Muscle layer of duodenum (tissue), 2 donors: ENCODE data around the gene MFAP4.

Source experiments
- H3K27ac ChIP-seq: one replicate; pipeline ENCODE4 v1.7.0; 2013; ENCODE audit warnings: mild to moderate bottlenecking, low read length
- H3K27me3 ChIP-seq: one replicate; pipeline ENCODE4 v1.7.0; 2013; ENCODE audit warnings: low read depth, mild to moderate bottlenecking, control low read depth, low read length
- H3K36me3 ChIP-seq, 2 donors: one replicate each; pipeline ENCODE4 v1.7.0; 2013; ENCODE audit warnings: low read length in 2 of 2, control low read depth in 1 of 2, mild to moderate bottlenecking in 1 of 2; ENCODE audit not compliant: insufficient read depth in 2 of 2, control insufficient read depth in 1 of 2
- H3K4me1 ChIP-seq, 2 donors: one replicate each; pipeline ENCODE4 v1.7.0; 2013; ENCODE audit warnings: low read length in 2 of 2, mild to moderate bottlenecking in 2 of 2, control low read depth in 1 of 2, moderate library complexity in 1 of 2; ENCODE audit not compliant: insufficient read depth in 2 of 2, control insufficient read depth in 1 of 2
- H3K4me3 ChIP-seq, 2 donors: one replicate each; pipeline ENCODE4 v1.7.0; 2013; ENCODE audit warnings: low read length in 2 of 2, low read depth in 1 of 2, mild to moderate bottlenecking in 1 of 2
- H3K9me3 ChIP-seq, 2 donors: one replicate each; pipeline ENCODE4 v1.7.0; 2013; ENCODE audit warnings: low read length in 2 of 2, control low read depth in 1 of 2, mild to moderate bottlenecking in 1 of 2; ENCODE audit not compliant: control insufficient read depth in 1 of 2
- donor health status: healthy.

The MFAP4 gene

DNA sequence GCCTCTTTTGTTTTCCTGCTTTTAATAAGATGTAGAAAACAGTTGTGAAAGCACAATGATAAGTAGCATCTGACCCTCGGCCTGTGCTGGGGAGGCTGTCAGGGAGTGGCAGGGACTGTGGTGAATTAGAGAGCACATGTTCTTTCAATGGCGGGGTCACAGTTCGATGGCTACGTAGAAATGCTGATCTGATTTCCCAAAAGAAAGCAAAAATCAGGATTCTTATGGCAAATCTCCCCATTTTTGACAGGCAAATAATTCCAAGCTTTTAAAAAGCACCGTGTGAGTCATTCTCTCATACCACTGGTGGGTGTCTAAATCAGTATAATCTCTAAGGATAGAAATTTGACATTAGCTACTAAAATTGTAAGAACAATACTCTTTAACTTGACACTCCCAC lies 12.9 kb downstream of the MFAP4 start:
- no peaks in the 10 kb centered on the region for H3K9me3 ChIP-seq
- no peaks in the 10 kb centered on the region for H3K27me3 ChIP-seq
- H3K4me3 ChIP-seq: no peak overlapping the region
- H3K36me3 ChIP-seq: peaks cover 0 to 3% of the 10 kb centered on the region in 2 donors
- H3K4me1 ChIP-seq: peaks cover 0 to 10% of the 10 kb centered on the region in 2 donors
- H3K27ac ChIP-seq: no peak overlapping the region

DNA sequence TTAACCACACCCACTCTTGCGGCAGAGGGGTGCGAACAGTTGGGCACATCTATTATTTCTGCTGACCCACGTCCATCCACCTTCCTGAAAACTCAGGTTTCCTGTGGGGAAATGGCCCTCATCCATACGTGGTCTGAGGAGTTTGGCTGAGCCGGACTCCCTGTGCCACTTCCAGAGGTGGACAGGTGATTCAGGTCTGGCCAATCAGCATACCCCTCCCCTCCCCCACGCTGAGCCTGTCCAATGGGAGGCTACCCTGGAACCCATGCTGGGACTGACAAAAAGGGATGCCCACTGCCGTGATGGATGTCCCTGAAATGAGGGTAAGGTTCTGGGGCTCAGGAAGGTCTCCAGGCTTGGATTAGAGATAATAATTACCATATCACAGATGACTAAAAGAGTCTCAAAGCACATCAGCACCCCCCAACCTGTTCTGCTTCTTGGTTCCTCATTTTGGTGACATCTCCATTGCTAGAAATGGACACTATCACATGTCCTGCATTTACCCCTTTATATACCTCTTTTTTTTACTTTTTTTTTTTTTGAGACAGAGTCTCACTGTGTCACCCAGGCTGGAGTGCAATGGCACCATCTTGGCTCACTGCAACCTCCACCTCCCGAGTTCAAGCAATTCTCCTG lies 14.0 kb downstream of the MFAP4 start:
- Histone ChIP-seq H3K27ac (no peak overlapping the region), H3K27me3 (no peaks in the 10 kb centered on the region), H3K4me3 (no peak overlapping the region), H3K36me3 (peaks cover 0 to 3% of the 10 kb centered on the region in 2 donors), H3K9me3 (no peaks in the 10 kb centered on the region), H3K4me1 (peaks cover 0 to 7% of the 10 kb centered on the region in 2 donors)

DNA sequence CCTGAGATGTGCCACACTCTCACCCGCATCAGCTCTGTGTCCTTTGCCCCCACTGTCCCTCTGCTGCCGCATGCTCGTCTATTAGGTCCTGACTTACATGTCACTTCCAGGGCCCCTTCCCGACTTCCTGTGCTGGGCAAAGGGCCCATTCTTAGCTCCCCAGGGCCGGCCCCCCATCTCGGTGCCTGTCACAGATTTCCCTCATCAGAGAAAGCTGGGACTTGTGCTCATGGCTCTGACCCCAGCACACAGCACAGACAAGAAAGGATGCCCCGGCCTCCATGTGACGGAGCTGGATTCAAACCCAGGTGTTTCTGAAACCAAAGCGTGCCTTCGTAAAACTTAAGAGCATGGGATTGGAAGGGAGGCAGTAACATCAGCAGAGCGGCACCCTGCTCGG lies 14.6 kb downstream of the MFAP4 start:
- no peaks in the 10 kb centered on the region for H3K9me3 ChIP-seq
- H3K36me3 ChIP-seq: no peaks in the 10 kb centered on the region
- H3K27me3 ChIP-seq: no peaks in the 10 kb centered on the region
- no peak overlapping the region for H3K4me3 ChIP-seq
- H3K4me1 ChIP-seq: peaks cover 0 to 7% of the 10 kb centered on the region in 2 donors
- no peak overlapping the region for H3K27ac ChIP-seq

DNA sequence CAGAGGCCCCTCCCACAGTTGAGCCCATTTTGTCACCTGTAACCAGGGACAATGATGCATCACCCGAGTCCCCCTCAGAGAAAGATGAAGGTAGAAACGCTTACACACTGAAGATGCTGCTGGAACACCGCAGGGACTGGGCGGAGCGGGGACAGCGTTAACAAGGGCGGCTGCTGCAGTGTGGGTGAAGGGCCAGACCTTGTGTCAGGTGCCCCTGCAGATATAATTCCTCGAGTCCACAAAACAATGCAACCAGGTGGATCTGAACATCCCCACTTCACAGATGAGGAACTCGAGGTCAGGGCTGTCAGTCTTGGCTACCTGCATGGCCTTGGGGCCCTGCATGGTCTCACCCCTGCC lies 15.0 kb downstream of the MFAP4 start:
- Histone ChIP-seq H3K4me3 (no peak overlapping the region), H3K27ac (no peak overlapping the region), H3K4me1 (peaks cover 0 to 3% of the 10 kb centered on the region in 2 donors), H3K36me3 (no peaks in the 10 kb centered on the region), H3K27me3 (no peaks in the 10 kb centered on the region), H3K9me3 (no peaks in the 10 kb centered on the region)

DNA sequence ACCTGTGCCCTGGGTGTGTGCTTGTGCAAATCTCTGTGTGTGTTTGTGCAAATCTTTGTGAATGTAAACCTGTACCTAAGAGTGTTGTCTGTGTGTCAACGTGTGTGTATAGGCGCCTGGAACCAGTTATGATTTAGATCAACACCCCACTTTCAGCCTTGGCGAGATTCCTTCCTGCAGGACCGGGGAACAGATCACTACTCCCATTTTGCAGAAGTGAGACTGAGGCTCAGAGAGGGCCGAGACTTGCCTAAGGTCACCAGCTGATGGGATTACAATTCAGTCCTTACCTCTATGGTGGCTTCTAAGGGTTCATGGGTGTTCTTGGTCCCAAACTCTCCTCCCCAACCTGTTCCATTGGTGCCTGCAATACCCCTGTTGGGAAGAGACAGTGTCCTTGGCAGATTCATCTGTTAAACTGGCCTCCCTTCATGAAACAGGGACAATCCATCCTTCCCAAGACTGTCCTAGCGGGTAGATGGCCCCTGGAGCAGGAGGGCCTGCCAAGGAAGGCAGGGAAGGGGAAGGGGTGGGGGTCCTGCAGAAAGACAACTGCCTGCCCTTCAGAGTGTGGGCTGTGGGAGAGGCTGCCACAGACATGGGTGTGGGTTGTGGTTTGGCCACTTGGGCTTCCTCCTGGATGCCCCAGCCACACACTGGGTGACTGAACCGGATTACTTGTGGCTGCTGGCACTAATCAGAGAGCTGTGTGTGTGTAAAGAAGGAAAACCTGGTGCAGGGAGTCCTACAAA lies 15.6 kb downstream of the MFAP4 start:
- Histone ChIP-seq H3K4me3 (no peak overlapping the region), H3K4me1 (no peaks in the 10 kb centered on the region), H3K27me3 (no peaks in the 10 kb centered on the region), H3K36me3 (no peaks in the 10 kb centered on the region), H3K9me3 (no peaks in the 10 kb centered on the region), H3K27ac (no peak overlapping the region)

DNA sequence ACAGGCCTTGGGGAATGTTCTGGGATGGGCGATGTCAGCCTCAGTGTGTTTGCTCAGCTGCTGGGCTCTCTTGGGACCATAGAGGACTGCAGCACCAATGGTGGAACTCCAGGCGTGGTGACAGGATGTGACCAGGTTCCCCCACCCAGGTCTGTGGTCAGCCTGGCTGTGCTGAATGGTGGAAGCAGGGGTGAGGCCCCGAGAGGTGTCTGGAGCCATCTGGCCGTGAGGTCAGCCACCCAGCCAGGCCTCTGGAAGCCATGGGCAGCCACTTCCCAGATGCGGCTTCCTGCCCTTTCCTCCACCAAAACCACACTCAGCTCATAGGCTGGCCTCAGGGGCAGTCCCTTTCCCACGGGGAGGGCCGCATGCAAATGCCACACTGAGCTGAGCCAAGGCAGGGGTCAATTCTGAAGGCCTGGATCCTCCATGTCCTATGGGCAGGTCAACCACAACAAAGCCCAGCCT lies 16.5 kb downstream of the MFAP4 start:
- no peak overlapping the region for H3K4me3 ChIP-seq
- H3K27me3 ChIP-seq: no peaks in the 10 kb centered on the region
- H3K4me1 ChIP-seq: no peaks in the 10 kb centered on the region
- no peaks in the 10 kb centered on the region for H3K9me3 ChIP-seq
- H3K27ac ChIP-seq: no peak overlapping the region
- H3K36me3 ChIP-seq: no peaks in the 10 kb centered on the region

DNA sequence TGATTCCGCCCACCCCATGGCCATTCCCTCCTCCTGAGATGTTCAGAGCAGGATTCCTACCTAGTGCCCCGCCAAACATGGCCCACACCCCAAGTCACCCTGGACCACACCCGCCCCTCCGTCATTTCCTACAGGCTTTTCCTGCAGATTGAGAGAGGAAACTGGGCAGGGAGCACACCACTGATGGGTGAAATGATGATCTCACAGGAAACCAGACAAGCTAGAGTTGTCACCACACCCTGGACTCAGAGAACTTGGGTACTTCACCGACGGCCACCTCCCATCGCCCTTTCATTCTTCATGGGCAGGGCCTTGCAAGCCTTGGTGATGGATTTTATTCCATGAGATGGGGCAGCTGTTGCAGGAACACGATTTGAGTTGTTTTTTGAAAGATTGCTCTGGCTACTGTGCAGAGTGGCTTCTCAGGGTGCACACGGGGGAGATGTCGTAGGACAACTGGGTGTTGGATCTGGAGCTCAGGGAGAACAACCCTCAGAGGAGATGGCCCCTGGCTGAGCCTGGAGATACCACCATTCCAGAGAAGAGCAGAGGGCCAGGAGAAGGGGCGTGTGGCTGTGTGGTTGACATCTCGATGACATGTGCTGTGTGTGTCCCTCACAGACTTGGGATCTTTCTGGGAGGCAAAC lies 17.0 kb downstream of the MFAP4 start:
- Histone ChIP-seq H3K27me3 (no peaks in the 10 kb centered on the region), H3K4me3 (no peak overlapping the region), H3K27ac (no peak overlapping the region), H3K36me3 (no peaks in the 10 kb centered on the region), H3K4me1 (no peaks in the 10 kb centered on the region), H3K9me3 (no peaks in the 10 kb centered on the region)

DNA sequence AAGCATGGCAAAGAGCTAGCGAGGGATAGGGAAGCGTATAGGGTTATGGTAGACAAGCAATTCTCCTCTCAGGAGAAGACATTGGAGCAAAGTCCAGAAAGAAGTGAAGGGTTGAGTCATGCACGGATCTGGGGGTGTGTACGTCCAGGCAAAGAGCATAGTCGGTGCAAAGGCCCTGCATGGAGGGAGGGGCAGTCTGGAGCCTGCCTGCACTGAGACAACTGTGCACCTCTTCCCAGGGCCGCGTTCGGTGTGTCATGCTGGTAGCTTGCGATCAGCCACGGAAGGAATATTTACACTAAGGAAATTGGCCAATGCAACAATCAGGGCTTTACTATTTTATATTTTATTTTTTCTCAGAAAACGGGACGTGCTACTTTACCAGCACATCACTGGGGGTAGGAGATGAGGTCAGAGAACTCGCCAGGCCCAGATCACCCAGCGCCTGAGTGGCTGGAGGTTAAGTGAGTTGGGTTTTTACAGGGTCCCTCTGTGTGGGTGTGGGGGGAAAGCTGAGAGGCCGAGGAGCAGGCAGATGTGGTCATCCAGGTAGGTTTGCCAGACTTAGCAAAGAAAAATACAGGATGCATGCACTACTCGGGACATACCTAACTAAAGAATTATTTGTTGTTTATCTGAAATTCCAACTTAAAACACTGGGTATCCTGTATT lies 17.7 kb downstream of the MFAP4 start:
- Histone ChIP-seq H3K4me3 (no peak overlapping the region), H3K27me3 (no peaks in the 10 kb centered on the region), H3K27ac (no peak overlapping the region)

DNA sequence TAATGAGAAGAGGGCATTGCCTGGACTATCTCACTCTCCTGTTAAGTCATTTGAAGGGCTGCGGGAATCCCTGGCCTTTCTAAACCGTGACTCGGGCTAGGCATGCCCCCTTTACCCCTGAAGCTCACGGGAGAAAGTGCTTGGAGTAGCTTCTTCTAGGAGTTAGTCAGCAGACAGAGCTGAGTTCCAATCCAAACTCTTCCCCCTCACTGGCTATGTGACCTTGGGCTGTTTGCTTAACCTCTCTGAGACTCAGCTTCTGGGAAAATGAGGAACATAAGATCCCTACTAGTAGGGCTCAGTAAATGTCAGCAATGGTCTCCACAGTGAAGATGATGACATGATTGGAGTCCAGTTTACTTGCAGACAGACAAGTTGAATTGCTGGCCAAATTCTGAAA lies 18.8 kb downstream of the MFAP4 start:
- Histone ChIP-seq H3K4me3 (no peak overlapping the region), H3K4me1 (peaks cover 0 to 5% of the 10 kb centered on the region in 2 donors), H3K27ac (no peak overlapping the region), H3K9me3 (no peaks in the 10 kb centered on the region), H3K36me3 (no peaks in the 10 kb centered on the region), H3K27me3 (no peaks in the 10 kb centered on the region)

More for the DNA sequence above, 17.7 kb downstream of the MFAP4 start:
- H3K9me3 ChIP-seq: no peaks in the 10 kb centered on the region
- H3K36me3 ChIP-seq: no peaks in the 10 kb centered on the region
- no peaks in the 10 kb centered on the region for H3K4me1 ChIP-seq

DNA sequence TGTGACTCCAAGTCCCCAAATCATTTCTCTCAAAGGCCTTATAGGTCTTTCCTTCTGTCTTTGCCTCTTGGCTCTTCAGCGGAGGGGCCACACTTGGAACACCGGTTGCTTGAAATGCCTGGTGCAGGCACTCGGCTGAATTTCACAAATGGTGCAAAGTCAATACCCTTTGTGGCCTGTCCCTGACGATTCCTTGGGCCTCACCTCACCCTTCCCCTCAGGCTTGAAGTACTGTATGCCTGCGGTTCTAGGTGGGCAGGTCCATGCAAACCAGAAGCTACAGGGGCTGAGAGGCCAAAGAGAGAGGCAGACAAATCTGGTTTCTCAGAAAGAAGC lies 20.4 kb downstream of the MFAP4 start:
- Histone ChIP-seq H3K4me3 (no peak overlapping the region), H3K4me1 (peaks cover 5 to 15% of the 10 kb centered on the region in 2 donors), H3K27me3 (no peaks in the 10 kb centered on the region), H3K9me3 (no peaks in the 10 kb centered on the region), H3K27ac (no peak overlapping the region), H3K36me3 (no peaks in the 10 kb centered on the region)
